GM13976 (cell line): ENCODE data around the gene NLRX1.
"Not testable (repeated sequence)": the region's sequence is repeated elsewhere in the genome, so short reads cannot be mapped to it uniquely, and the experiment has no call there.

Experiments
- DNase-seq: peaks from one replicate; pipeline ENCODE4 v3.0.0; 2012; ENCODE audit warnings: low spot score
- CTCF ChIP-seq: IDR thresholded peaks from 2 replicates; pipeline ENCODE4 v1.5.1; 2012; ENCODE audit warnings: borderline replicate concordance, mild to moderate bottlenecking; ENCODE audit not compliant: insufficient read depth; ENCODE audit errors: extremely low read depth, missing control alignments, control extremely low read depth
- in situ Hi-C: fragments of 300-500 bp; cut with MboI; formaldehyde crosslinking; loops from one replicate; pipeline ENCODE4 v1.12.0; 2022; ENCODE audit warnings: low sequenced_read_pairs, mixed read lengths, inconsistent platforms; ENCODE audit not compliant: unreplicated experiment

The NLRX1 gene

GRCh38 chr11:119196833-119197483 lies 28.4 kb downstream of the NLRX1 start:
- in situ Hi-C loops = no loop called here
- peak; percentile 82 for TF ChIP-seq CTCF
- peak; percentile 85 for DNase-seq

GRCh38 chr11:119198925-119199324 lies 30.4 kb downstream of the NLRX1 start:
- in situ Hi-C loops = no loop called here
- no peak for DNase-seq

GRCh38 chr11:119201236-119201635 lies 32.7 kb downstream of the NLRX1 start:
- in situ Hi-C loops, DNase-seq: not testable (repeated sequence)

More at GRCh38 chr11:119198925-119199324, 30.4 kb downstream of the NLRX1 start:
- no peak for TF ChIP-seq CTCF

- DNase-seq = no peak
- in situ Hi-C loops = no loop called here
- no peak for TF ChIP-seq CTCF
Measured at GRCh38 chr11:119202554-119202953, 34.0 kb downstream of the NLRX1 start.

- no peak for TF ChIP-seq CTCF
- DNase-seq = no peak
- in situ Hi-C loops = no loop called here
Measured at GRCh38 chr11:119204066-119204465, 35.5 kb downstream of the NLRX1 start.

- peak; percentile 24 for DNase-seq
- no peak for TF ChIP-seq CTCF
- in situ Hi-C loops = no loop called here
Measured at GRCh38 chr11:119205080-119205479, 36.6 kb downstream of the NLRX1 start.

- DNase-seq = peak; percentile 96
- in situ Hi-C loops = no loop called here
- peak; percentile 79 for TF ChIP-seq CTCF
Measured at GRCh38 chr11:119205574-119206510, 37.3 kb downstream of the NLRX1 start, which contains the start of gene CBL. Gene CBL, plus strand, starts transcription at chr11:119206339. Its CDS starts 79 bp downstream, at chr11:119206418.
